Skin epidermis (tissue), 12 donors: ENCODE results near the gene TSEN15.
"Not testable (repeated sequence)": the region's sequence is repeated elsewhere in the genome, so short reads cannot be mapped to it uniquely, and the experiment has no call there.

ENCODE experiments used
- H3K27ac ChIP-seq, 21 experiments: fragments of 200-600 bp; sonication (generic) in 11 of 21; one replicate each; pipeline ENCODE4 v1.5.0; 2020; ENCODE audit warnings: mild to moderate bottlenecking in 3 of 21, inconsistent platforms in 2 of 21, moderate library complexity in 2 of 21
- H3K4me3 ChIP-seq, 7 experiments: fragments of 200-600 bp; sonication (generic) in 2 of 7; one replicate each; pipeline ENCODE4 v1.5.0; 2020; ENCODE audit warnings: inconsistent platforms in 2 of 7, mild to moderate bottlenecking in 2 of 7, moderate library complexity in 1 of 7

TSEN15 gene

DNA sequence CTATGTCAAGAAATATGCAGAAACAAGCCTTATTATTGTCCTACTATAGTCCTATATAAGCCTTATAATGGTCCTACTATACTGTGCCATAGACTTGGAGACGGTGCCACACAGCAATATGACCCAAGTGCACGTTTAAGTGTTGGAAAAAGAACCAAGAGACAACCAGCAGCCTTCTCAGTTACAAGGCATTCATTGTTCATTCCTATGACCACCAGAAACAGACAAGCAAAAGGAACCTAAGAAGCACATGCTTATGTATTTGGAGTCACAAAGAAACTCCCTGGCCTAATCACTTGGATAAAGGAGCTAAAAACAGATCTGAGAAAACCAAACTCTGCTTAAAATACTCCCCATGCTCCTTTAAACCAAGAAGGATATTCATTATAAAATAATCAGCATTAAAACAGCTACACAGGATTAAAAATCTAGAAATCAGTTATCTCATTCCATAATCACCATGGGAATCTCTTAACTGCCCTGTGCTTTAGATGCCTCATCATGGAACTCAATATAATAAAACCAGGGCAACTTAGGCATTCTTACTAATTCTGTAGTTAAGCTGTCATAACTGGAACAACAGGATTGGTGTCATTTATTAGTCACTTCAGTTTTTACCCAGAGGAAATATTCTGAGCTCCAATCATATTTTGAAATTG lies 21.0 kb upstream of the TSEN15 start:
- no peak overlapping the region for H3K27ac ChIP-seq
- H3K4me3 ChIP-seq, result no peak overlapping the region

DNA sequence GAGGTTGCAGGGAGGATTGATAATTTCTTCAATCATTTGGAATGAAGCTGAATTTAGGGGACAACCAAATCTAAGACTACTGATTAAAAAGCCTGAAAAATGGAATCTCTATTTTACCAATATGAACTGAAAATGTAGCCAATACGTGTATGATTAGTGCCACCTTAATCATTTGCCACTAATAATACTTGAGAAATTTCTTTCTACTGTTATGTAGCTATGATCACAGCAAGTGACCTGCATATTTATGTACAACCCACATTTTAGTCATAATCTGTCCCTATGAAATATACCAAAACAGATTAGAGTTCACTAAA lies 20.5 kb upstream of the TSEN15 start:
- no peak overlapping the region for H3K27ac ChIP-seq
- H3K4me3 ChIP-seq, result no peak overlapping the region

DNA sequence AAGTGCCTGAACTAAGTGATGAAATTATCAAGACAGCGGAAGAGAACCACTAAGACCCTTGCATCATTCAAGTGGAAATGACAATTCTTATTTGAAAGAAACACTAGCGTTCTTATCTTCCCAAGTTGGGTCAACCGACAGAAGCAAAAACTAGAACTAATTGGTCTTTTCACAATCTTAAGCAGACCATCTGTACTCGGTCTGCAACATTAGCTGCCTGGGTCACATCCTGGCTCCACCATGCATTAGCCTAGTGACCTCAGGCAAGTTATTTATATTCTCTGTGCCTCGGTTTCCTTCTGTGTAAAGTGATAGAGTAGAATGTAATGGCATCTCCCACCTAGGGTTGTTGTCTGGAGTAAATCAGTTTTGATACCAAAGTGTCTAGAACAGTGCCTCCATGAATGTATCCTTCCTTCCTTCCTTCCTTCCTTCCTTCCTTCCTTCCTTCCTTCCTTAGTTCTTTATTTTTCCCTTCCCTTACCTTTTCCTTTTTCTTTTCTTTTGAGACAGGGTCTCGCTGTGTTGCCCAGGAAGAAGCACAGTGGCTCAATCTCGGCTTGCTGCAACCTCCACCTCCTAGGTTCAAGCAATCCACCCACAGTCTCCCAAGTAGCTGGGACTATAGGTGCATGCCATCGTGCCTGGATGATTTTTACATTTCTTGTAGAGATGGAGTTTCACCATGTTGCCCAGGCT lies 20.0 kb upstream of the TSEN15 start:
- H3K4me3 ChIP-seq, result no peak overlapping the region
- no peak overlapping the region for H3K27ac ChIP-seq

GRCh38 chr1:184032306-184032929 lies 19.1 kb upstream of the TSEN15 start:
- H3K27ac ChIP-seq, result no peak overlapping the region
- H3K4me3 ChIP-seq, result no peak overlapping the region

DNA sequence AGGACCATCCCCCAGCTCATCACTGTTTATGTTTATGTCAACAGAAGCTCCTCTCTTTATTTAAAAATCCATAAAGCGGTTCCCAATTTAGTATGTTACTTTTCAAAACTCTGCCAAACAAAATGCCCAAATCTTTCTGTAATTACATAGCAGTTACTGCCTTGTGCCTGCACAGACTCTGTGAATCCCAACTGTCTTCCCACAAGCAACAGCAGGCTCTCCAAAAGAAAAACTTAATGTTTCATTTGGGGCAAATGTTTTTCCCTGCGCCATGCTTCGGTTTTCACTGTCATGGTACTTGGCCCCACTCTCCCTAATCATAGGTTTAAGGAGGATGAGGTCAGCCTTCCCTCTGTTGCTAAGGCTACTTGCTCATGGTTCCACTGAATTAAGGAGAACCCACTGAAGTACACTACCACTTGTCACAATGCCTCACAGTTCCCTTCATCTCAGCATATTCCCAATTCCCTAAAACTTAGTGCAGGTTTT lies 18.6 kb upstream of the TSEN15 start:
- Histone ChIP-seq H3K4me3 (no peak overlapping the region), H3K27ac (no peak overlapping the region)

DNA sequence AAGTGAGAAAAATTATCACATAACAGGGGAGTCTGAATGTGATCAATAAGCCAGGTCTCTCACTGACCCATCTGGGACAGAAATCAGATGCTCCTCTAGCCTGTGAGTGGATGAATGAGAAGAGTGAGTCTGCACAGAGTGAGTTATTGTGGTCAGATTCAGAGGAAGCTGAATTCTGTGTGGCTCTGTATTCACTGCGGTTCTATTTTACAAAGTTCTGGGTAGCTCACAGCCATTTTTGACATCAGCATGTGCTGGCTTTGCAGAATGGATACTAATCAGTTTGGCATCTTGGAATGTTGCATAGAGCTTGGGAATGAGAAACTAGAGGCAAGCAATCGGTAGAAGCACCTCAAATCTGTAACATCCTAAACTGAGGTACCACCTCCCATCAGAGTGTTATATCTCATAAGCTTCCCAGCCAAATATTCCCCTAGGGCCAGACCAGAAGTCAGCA lies 17.8 kb upstream of the TSEN15 start:
- H3K4me3 ChIP-seq, result no peak overlapping the region
- no peak overlapping the region for H3K27ac ChIP-seq

GRCh38 chr1:184034761-184035379 lies 16.7 kb upstream of the TSEN15 start:
- Histone ChIP-seq H3K27ac (no peak overlapping the region), H3K4me3 (no peak overlapping the region)

DNA sequence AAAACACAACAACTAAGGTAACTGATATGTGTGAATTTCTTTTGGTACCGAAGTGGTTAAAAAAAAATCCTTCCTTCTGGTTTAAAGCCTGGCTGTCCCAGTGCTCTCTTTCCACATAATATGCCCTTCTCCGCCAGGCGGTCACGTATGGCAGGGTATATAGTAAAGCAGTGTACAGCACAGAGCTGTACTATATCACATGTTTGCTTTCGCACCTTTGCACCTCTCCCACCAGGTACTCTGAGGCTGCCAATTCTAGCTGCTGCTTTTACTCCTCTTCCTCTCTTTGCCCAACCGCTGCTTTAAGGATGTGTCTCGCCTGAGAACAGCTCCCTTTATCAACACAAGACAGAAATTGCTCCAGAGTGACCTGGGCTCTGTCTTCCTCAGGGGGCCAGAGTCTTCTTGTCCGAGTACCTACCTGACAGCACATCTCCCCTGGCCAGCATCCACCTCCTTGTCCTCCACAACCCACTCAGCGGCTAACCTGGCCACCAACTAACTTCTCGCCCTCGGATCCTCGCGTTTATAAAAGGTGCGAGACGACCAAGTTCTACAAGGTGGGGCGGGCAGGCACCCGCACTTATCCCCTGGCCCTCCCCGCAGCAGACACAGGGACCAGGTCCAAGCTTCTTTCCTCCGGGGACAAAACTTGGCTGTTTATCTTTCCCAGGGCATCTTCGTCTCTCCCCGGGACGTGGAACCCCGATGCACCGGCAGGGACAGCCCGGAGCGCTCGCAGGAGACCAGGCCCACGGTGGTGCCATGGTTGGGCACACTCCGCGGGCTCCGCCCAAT lies 15.6 kb upstream of the TSEN15 start:
- no peak overlapping the region for H3K27ac ChIP-seq

GRCh38 chr1:184036517-184036949 lies 15.0 kb upstream of the TSEN15 start:
- peak overlapping the region in 4 of 21 experiments; percentile 7 to 48 (median 34) for H3K27ac ChIP-seq

More for the DNA sequence above, 15.6 kb upstream of the TSEN15 start:
- H3K4me3 ChIP-seq, result peak overlapping the region in 6 of 7 experiments; percentile 38 to 58 (median 44)

GRCh38 chr1:184037849-184038591 lies 13.5 kb upstream of the TSEN15 start:
- Histone ChIP-seq H3K27ac (no peak overlapping the region), H3K4me3 (peak overlapping the region in 4 of 7 experiments; percentile 38 to 58 (median 48))

More at GRCh38 chr1:184036517-184036949, 15.0 kb upstream of the TSEN15 start:
- H3K4me3 ChIP-seq, result peak overlapping the region; percentile 38 to 58 (median 39)

GRCh38 chr1:184039126-184039525 lies 12.4 kb upstream of the TSEN15 start:
- H3K4me3 ChIP-seq, result no peak overlapping the region
- H3K27ac ChIP-seq, result no peak overlapping the region

DNA sequence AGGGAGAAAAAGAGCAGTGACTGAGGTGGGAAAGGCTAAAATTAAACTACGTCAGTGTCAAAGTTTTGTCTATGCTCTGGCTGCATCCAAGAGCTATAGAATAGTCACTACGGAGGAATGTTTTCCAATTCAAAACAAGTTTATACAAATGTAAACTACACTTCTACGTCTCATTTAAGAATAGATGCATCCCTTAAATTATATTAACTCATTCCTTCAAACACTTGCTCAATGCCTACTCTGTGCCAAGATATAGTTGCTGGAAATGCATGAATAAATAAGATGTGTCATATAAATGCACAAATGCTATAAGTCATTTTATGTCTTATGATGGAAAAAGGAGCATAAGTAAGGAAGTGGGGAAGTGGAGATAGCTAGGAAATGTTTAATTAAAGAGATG lies 9.8 kb upstream of the TSEN15 start:
- H3K27ac ChIP-seq, result no peak overlapping the region

GRCh38 chr1:184043315-184043714 lies 8.2 kb upstream of the TSEN15 start:
- not testable (repeated sequence) for H3K4me3 ChIP-seq, H3K27ac ChIP-seq

More for the DNA sequence above, 9.8 kb upstream of the TSEN15 start:
- no peak overlapping the region for H3K4me3 ChIP-seq

- no peak overlapping the region for H3K27ac ChIP-seq
- no peak overlapping the region for H3K4me3 ChIP-seq
Observed at GRCh38 chr1:184044603-184045376, 6.7 kb upstream of the TSEN15 start.

- H3K4me3 ChIP-seq, H3K27ac ChIP-seq: not testable (repeated sequence)
Observed at GRCh38 chr1:184047541-184047940, 4.0 kb upstream of the TSEN15 start.

GRCh38 chr1:184048561-184049240 lies 2.8 kb upstream of the TSEN15 start:
- Histone ChIP-seq H3K27ac (no peak overlapping the region), H3K4me3 (no peak overlapping the region)

DNA sequence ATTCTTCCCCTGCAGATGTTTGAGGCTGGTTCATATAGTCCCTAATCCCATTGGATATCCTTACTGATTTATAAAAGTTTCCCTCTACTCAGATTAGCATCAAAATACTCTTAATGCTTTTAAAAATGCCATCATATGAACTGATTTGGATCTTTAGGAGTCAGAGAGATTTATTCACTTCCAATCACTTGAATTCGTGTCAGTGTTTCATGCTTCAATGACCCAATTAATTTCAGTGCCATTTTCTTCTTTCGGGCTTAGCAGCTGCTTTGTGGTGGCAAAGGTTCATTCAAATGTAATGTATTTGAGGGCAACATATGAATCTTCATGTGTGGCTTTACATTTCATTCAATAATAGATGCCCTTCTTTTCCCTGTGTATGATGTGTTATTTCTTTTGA lies 2.2 kb upstream of the TSEN15 start:
- Histone ChIP-seq H3K27ac (no peak overlapping the region), H3K4me3 (no peak overlapping the region)
